CD4-positive, alpha-beta T cell treated with Interleukin-21 for 1 hour (primary cell): ENCODE results near the gene SNAP47.
A peak's percentile ranks its signal among the peaks of the same experiment; 100 is the strongest.

Experiments
- DNase-seq: peaks from one replicate; pipeline ENCODE4 v3.0.0-alpha.2; 2020

Gene SNAP47

GRCh38 chr1:227753999-227754711, 18.9 kb downstream of the SNAP47 start:
- no peak for DNase-seq

GRCh38 chr1:227754958-227755357, 19.7 kb downstream of the SNAP47 start:
- no peak for DNase-seq

GRCh38 chr1:227756172-227756959, 21.1 kb downstream of the SNAP47 start:
- DNase-seq, result no peak

GRCh38 chr1:227757781-227758180, 22.5 kb downstream of the SNAP47 start:
- no peak for DNase-seq

GRCh38 chr1:227758366-227758765, 23.1 kb downstream of the SNAP47 start:
- DNase-seq, result no peak

- DNase-seq, result no peak
Measured at GRCh38 chr1:227759341-227760300, 24.4 kb downstream of the SNAP47 start.

GRCh38 chr1:227760377-227760776, 25.1 kb downstream of the SNAP47 start:
- no peak for DNase-seq

GRCh38 chr1:227761621-227762230, 26.5 kb downstream of the SNAP47 start:
- no peak for DNase-seq

GRCh38 chr1:227762231-227762911, 27.1 kb downstream of the SNAP47 start:
- DNase-seq, result peak; percentile 87

- DNase-seq, result no peak
Measured at GRCh38 chr1:227763246-227764018, 28.2 kb downstream of the SNAP47 start.

GRCh38 chr1:227764019-227764391, 28.8 kb downstream of the SNAP47 start:
- DNase-seq, result no peak

- DNase-seq, result no peak
Measured at GRCh38 chr1:227765261-227766014, 30.2 kb downstream of the SNAP47 start.

GRCh38 chr1:227766015-227766634, 30.9 kb downstream of the SNAP47 start:
- peak; percentile 78 for DNase-seq

GRCh38 chr1:227766653-227767277, 31.5 kb downstream of the SNAP47 start:
- no peak for DNase-seq

GRCh38 chr1:227767401-227768124, 32.3 kb downstream of the SNAP47 start:
- DNase-seq, result no peak

- no peak for DNase-seq
Measured at GRCh38 chr1:227768125-227768439, 32.8 kb downstream of the SNAP47 start.

- no peak for DNase-seq
Measured at GRCh38 chr1:227768640-227769039, 33.4 kb downstream of the SNAP47 start.

- DNase-seq, result no peak
Measured at GRCh38 chr1:227769047-227769935, 34.1 kb downstream of the SNAP47 start.
